ENCODE results near the gene ATE1.

ATE1 gene

DNA sequence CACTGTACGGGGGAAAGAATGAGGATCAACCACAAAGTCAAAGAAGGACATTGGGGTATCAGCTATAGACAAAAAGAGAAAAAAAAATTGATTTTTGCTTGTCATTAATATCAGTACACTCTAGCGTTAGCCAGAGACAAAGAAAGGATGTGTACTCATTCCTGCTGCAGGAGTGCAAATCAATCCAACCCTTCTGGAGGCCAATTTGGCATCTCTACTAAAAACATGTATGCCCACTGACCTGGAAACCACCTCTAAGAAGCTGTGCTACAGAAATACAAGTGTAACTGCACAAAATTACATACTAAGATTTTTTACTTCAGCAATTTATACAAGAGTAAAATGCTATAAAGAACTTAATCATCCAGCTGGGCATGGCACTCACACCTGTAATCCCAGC, 33.6 kb upstream of the ATE1 start:
- Histone ChIP-seq H3K79me2 (ENCODE audit: insufficient read depth, low read length) (no peaks in the 10 kb centered on the region), H3K27me3 (ENCODE audit: insufficient read depth, low read length, poor library complexity) (no peaks in the 10 kb centered on the region), H4K20me1 (ENCODE audit: insufficient read depth, low read length) (peaks cover 4% of the 10 kb centered on the region; the same call in 1 of the 2 replicates), H3K4me2 (ENCODE audit: insufficient read depth, low read length) (no peak overlapping the region), H3K9me3 (ENCODE audit: insufficient read depth, low read length, severe bottlenecking) (no peaks in the 10 kb centered on the region), H3K36me3 (ENCODE audit: insufficient read depth, low read length) (peaks cover 79% of the 10 kb centered on the region), H3K4me3 (ENCODE audit: low read depth in 1 of 2, low read length in 2 of 2) (no peak overlapping the region), H2AFZ (ENCODE audit: low read depth, low read length) (no peak overlapping the region), H3K9ac (ENCODE audit: low read depth, low read length) (no peak overlapping the region), H3K27ac (ENCODE audit: low read length) (no peak overlapping the region), H3K4me1 (ENCODE audit: insufficient read depth, low read length) (no peaks in the 10 kb centered on the region)
- DNase-seq (no peak), ATAC-seq (ENCODE audit: insufficient read depth, low read depth) (no peak)
- no peak for TF ChIP-seq EZH2 (IDR thresholded peaks at IDR 0.05; ENCODE audit: borderline replicate concordance, low read depth, low read length, severe bottlenecking)

DNA sequence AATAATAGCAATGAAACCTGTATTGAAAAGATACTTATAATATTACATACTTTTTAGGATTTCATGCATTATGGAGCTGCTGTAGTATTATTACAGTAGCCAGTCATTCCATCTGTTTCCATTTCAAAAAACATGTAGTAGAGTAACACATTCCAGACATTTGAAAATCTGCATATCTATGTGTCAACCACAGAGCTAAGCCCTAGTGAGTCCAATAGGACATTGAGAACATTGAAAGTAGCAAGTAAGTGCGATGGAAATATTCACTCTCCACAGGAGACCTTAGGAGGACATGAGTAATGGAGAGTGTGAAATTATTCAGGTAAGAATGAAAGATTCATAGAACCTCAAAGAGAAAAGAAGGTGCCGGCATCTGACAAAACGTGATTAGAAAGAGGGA, 31.8 kb upstream of the ATE1 start:
- no peak for DNase-seq
- no peaks in the 10 kb centered on the region for H3K79me2 ChIP-seq (ENCODE audit: insufficient read depth, low read length)
- H4K20me1 ChIP-seq (ENCODE audit: insufficient read depth, low read length): no peaks in the 10 kb centered on the region
- H3K36me3 ChIP-seq (ENCODE audit: insufficient read depth, low read length): peaks cover 72% of the 10 kb centered on the region
- H3K9ac ChIP-seq (ENCODE audit: low read depth, low read length): no peak overlapping the region
- no peaks in the 10 kb centered on the region for H3K9me3 ChIP-seq (ENCODE audit: insufficient read depth, low read length, severe bottlenecking)
- H3K4me3 ChIP-seq (ENCODE audit: low read depth in 1 of 2, low read length in 2 of 2): no peak overlapping the region
- ATAC-seq (ENCODE audit: insufficient read depth, low read depth): no peak
- H3K4me2 ChIP-seq (ENCODE audit: insufficient read depth, low read length): no peak overlapping the region
- no peaks in the 10 kb centered on the region for H3K27me3 ChIP-seq (ENCODE audit: insufficient read depth, low read length, poor library complexity)
- no peaks in the 10 kb centered on the region for H3K4me1 ChIP-seq (ENCODE audit: insufficient read depth, low read length)
- no peak for TF ChIP-seq EZH2 (IDR thresholded peaks at IDR 0.05; ENCODE audit: borderline replicate concordance, low read depth, low read length, severe bottlenecking)
- TF ChIP-seq, protein P1, sequence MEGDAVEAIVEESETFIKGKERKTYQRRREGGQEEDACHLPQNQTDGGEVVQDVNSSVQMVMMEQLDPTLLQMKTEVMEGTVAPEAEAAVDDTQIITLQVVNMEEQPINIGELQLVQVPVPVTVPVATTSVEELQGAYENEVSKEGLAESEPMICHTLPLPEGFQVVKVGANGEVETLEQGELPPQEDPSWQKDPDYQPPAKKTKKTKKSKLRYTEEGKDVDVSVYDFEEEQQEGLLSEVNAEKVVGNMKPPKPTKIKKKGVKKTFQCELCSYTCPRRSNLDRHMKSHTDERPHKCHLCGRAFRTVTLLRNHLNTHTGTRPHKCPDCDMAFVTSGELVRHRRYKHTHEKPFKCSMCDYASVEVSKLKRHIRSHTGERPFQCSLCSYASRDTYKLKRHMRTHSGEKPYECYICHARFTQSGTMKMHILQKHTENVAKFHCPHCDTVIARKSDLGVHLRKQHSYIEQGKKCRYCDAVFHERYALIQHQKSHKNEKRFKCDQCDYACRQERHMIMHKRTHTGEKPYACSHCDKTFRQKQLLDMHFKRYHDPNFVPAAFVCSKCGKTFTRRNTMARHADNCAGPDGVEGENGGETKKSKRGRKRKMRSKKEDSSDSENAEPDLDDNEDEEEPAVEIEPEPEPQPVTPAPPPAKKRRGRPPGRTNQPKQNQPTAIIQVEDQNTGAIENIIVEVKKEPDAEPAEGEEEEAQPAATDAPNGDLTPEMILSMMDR (IDR thresholded peaks at IDR 0.05; ENCODE audit: borderline replicate concordance, extremely low read depth, low read length, poor library complexity, severe bottlenecking): no peak
- no peak overlapping the region for H3K27ac ChIP-seq (ENCODE audit: low read length)
- H2AFZ ChIP-seq (ENCODE audit: low read depth, low read length): no peak overlapping the region

DNA sequence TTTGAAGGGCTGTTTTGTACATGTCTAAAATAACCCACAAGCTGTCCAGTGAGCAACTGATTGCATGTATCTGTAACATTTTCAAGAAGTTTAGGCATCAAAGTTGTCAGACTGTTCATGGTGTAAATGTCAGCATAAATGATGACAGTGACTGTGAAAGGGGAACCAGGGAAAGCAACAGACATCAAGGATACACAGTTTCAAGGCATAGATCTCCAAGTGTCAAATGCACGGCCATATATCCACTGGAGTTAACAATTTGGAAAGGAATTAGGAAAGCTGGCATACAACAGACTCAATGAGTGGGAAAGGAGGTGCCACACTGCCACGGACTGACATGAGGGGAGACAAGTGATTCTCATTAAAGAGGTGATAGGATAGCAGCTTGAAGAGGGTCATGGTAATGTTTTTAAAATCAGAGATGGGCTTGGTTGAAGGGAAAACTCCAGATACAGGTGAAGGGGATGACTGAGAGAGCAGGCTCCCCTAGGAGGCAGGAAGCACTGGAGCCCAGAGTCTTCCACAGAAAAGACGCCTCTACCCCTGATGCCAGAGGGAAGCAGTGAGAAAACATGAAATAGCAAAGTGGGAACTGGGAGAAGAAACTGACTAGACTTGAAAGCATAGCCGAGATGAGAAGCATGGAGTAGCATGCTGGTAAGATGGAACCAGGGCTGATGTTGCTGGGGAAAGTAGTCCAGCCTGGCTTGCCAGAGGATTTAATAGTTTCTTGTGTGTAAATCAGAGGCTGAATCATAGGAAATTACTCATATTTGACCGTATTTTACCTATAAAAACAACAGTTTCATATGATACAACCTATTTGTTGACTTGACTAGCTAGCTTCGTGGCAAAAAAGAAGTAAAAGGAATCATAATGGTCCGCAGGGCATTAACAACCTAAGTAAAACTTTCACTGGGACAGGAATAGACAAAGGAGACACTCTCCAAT, 28.6 kb upstream of the ATE1 start:
- ATAC-seq (ENCODE audit: insufficient read depth, low read depth) (no peak), DNase-seq (no peak)
- H3K27me3 ChIP-seq (ENCODE audit: insufficient read depth, low read length, poor library complexity): no peaks in the 10 kb centered on the region
- H3K9me3 ChIP-seq (ENCODE audit: insufficient read depth, low read length, severe bottlenecking): no peaks in the 10 kb centered on the region
- H3K4me1 ChIP-seq (ENCODE audit: insufficient read depth, low read length): no peaks in the 10 kb centered on the region
- H3K4me3 ChIP-seq (ENCODE audit: low read depth in 1 of 2, low read length in 2 of 2): no peak overlapping the region
- no peaks in the 10 kb centered on the region for H3K79me2 ChIP-seq (ENCODE audit: insufficient read depth, low read length)
- H4K20me1 ChIP-seq (ENCODE audit: insufficient read depth, low read length): no peaks in the 10 kb centered on the region
- H3K36me3 ChIP-seq (ENCODE audit: insufficient read depth, low read length): peaks cover 48% of the 10 kb centered on the region
- TF ChIP-seq, protein P1 (IDR thresholded peaks at IDR 0.05; ENCODE audit: borderline replicate concordance, extremely low read depth, low read length, poor library complexity, severe bottlenecking): no peak
- no peak for TF ChIP-seq EZH2 (IDR thresholded peaks at IDR 0.05; ENCODE audit: borderline replicate concordance, low read depth, low read length, severe bottlenecking)
- H3K4me2 ChIP-seq (ENCODE audit: insufficient read depth, low read length): no peak overlapping the region
- H2AFZ ChIP-seq (ENCODE audit: low read depth, low read length): no peak overlapping the region
- no peak overlapping the region for H3K27ac ChIP-seq (ENCODE audit: low read length)
- no peak overlapping the region for H3K9ac ChIP-seq (ENCODE audit: low read depth, low read length)

DNA sequence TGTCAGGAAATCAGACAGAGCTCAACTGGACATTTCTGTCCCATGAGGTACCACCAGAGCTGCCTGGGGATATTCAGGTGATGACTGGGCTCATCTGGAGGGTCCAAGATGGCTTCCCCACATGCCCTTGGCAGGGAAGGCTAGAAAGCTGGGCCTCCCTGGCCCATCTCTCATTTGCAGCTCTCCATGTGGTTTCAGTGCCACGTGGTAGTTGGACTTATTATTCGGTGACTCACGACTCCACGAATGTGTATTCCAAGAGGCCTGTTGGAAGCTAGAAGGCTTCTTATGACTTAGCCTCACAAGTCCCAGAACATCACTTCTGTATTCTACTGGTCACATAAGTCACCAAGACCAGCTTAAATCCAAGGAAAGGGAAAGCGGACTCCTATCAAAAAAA, 24.4 kb upstream of the ATE1 start:
- Histone ChIP-seq H3K27me3 (ENCODE audit: insufficient read depth, low read length, poor library complexity) (no peaks in the 10 kb centered on the region), H3K4me1 (ENCODE audit: insufficient read depth, low read length) (no peaks in the 10 kb centered on the region), H3K4me3 (ENCODE audit: low read depth in 1 of 2, low read length in 2 of 2) (no peak overlapping the region), H3K4me2 (ENCODE audit: insufficient read depth, low read length) (no peak overlapping the region), H3K9ac (ENCODE audit: low read depth, low read length) (no peak overlapping the region), H3K36me3 (ENCODE audit: insufficient read depth, low read length) (peaks cover 15% of the 10 kb centered on the region; the same call in 1 of the 2 replicates), H3K79me2 (ENCODE audit: insufficient read depth, low read length) (no peaks in the 10 kb centered on the region), H4K20me1 (ENCODE audit: insufficient read depth, low read length) (no peaks in the 10 kb centered on the region), H3K9me3 (ENCODE audit: insufficient read depth, low read length, severe bottlenecking) (no peaks in the 10 kb centered on the region), H2AFZ (ENCODE audit: low read depth, low read length) (no peak overlapping the region), H3K27ac (ENCODE audit: low read length) (no peak overlapping the region)
- DNase-seq (no peak), ATAC-seq (ENCODE audit: insufficient read depth, low read depth) (no peak)
- TF ChIP-seq EZH2 (IDR thresholded peaks at IDR 0.05; ENCODE audit: borderline replicate concordance, low read depth, low read length, severe bottlenecking): no peak
- TF ChIP-seq, protein P1 (IDR thresholded peaks at IDR 0.05; ENCODE audit: borderline replicate concordance, extremely low read depth, low read length, poor library complexity, severe bottlenecking): no peak
